PC-3 (cell line): ENCODE measurements around the gene BCL11B. TPM values are rescaled to one million over a fixed set of nuclear protein-coding genes. Genes with fewer than 3 reads are reported as not detected.

Experiments
- ATAC-seq: fragments of 200-7000 bp; cut with Tn5 transposase; 2 replicates; pipeline ENCODE4 v1.9.1; 2020; ENCODE audit warnings: mild to moderate bottlenecking, moderate library complexity
- BruUV-seq: library from RNA; stranded (reverse); fragments of 400-500 nt; replicated peaks from 2 replicates; lab custom pipeline; 2021; lab: Mats Ljungman, UMichigan
- CTCF ChIA-PET: fragments of 300-600 bp; sonication (Branson Sonifier 250); formaldehyde crosslinking; loops from one replicate; lab custom pipeline; 2022; ENCODE audit warnings: antibody characterized with exemption; lab: Charles Lee
- POLR2A ChIA-PET: fragments of 300-600 bp; sonication (Branson Sonifier 250); formaldehyde crosslinking; loops from one replicate; lab custom pipeline; 2022; ENCODE audit warnings: antibody characterized with exemption; ENCODE audit not compliant: unreplicated experiment; lab: Charles Lee
- DNase-seq: peaks from one replicate; pipeline ENCODE4 v3.0.0-alpha.2; 2015
- H2AFZ ChIP-seq: fragments of 300-600 bp; sonication (generic); 2 replicates; pipeline ENCODE4 v1.6.0; 2016; ENCODE audit warnings: antibody characterized with exemption, low read length
- H3F3A ChIP-seq: fragments of 300-600 bp; sonication (generic); one replicate; pipeline ENCODE4 v1.6.0; 2017; ENCODE audit warnings: antibody characterized with exemption, low read length, control low read depth, mild to moderate bottlenecking; ENCODE audit not compliant: unreplicated experiment
- H3K27ac ChIP-seq: fragments of 300-600 bp; sonication (generic); 2 replicates; pipeline ENCODE4 v1.5.1; 2016; ENCODE audit warnings: mild to moderate bottlenecking, low read length
- H3K27me3 ChIP-seq: fragments of 300-600 bp; sonication (generic); 2 replicates; pipeline ENCODE4 v1.6.1; 2016; ENCODE audit warnings: low read length, mixed read lengths
- H3K36me3 ChIP-seq: fragments of 300-600 bp; sonication (generic); 2 replicates; pipeline ENCODE4 v1.6.1; 2016; ENCODE audit warnings: low read depth, mixed run types, low read length, mixed read lengths
- H3K4me1 ChIP-seq: fragments of 300-600 bp; sonication (generic); 2 replicates; pipeline ENCODE4 v1.5.1; 2016; ENCODE audit warnings: low read length; ENCODE audit not compliant: insufficient read depth
- H3K4me2 ChIP-seq: fragments of 300-600 bp; sonication (generic); 2 replicates; pipeline ENCODE4 v1.6.0; 2016; ENCODE audit warnings: low read length
- H3K4me3 ChIP-seq: fragments of 300-600 bp; sonication (generic); 2 replicates; pipeline ENCODE4 v1.5.1; 2016; ENCODE audit warnings: mild to moderate bottlenecking, low read length, mixed read lengths
- H3K79me2 ChIP-seq: fragments of 300-600 bp; sonication (generic); 2 replicates; pipeline ENCODE4 v1.6.1; 2017; ENCODE audit warnings: low read length, mixed read lengths
- H3K9ac ChIP-seq: fragments of 300-600 bp; sonication (generic); 2 replicates; pipeline ENCODE4 v1.6.0; 2016; ENCODE audit warnings: mild to moderate bottlenecking, low read length
- H3K9me2 ChIP-seq: fragments of 300-600 bp; sonication (generic); replicated peaks from 2 replicates; pipeline ENCODE4 v1.6.1; 2016; ENCODE audit warnings: mixed run types, low read length, mixed read lengths
- H3K9me3 ChIP-seq: fragments of 300-600 bp; sonication (generic); 2 replicates; pipeline ENCODE4 v1.6.1; 2016; ENCODE audit warnings: low read length, mixed read lengths
- H4K20me1 ChIP-seq: fragments of 300-600 bp; sonication (generic); 2 replicates; pipeline ENCODE4 v1.6.1; 2016; ENCODE audit warnings: low read length, mixed read lengths
- EZH2 ChIP-seq: fragments of 300-600 bp; sonication (generic); IDR thresholded peaks from one replicate; pipeline ENCODE4 v1.6.1; 2017; ENCODE audit warnings: antibody characterized with exemption, mild to moderate bottlenecking, low read length; ENCODE audit not compliant: unreplicated experiment
- EZH2phosphoT487 ChIP-seq: fragments of 300-600 bp; sonication (generic); IDR thresholded peaks from 2 replicates; pipeline ENCODE4 v1.6.1; 2018; ENCODE audit warnings: mild to moderate bottlenecking, antibody characterized with exemption, low read length, borderline replicate concordance
- intact Hi-C: fragments of 100-400 bp; cut with micrococcal nuclease; formaldehyde crosslinking; loops from 2 replicates; pipeline ENCODE4 v1.9.0; 2023
- total RNA-seq: library from RNA; depleted of rRNA; stranded (reverse); fragments of >200 nt; gene quantifications from 2 replicates; pipeline ENCODE4 v1.2.3, GENCODE V29; 2014
- TF ChIP-seq, protein P1 (sequence below): fragments of 300-600 bp; sonication (generic); conservative IDR thresholded peaks from 2 replicates; pipeline ENCODE4 v1.5.1; 2017; ENCODE audit warnings: antibody characterized with exemption, low read depth, mild to moderate bottlenecking, low read length

The BCL11B gene
- total RNA-seq, 1 experiment from 2014 or later = 0.73 TPM

DNA sequence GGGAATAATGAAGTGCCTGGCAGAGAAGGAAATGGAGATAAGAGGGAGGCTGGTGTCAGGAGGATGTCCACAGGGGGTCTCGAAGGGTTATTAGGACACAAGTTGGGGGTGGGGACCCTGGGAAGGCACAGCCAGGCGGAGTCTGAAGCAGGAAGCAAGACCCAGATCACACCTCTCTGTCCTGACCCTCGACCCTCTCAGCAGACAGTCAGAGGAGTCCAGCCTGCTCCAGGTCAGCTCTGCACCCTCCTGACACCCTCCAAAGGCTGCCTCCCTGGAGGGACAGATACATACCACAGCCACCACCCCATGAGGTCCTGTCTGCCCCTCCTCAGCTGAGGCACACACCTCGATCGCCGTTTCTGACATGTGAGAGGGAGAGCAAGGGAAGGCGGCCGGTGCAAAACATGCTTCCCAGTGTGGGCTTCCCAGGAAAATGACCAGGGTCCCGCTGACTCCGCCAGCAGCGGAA lies 9.0 kb downstream of the BCL11B start:
- H3K4me3 ChIP-seq = no peak overlapping the region
- POLR2A ChIA-PET = no interaction called here
- no peak overlapping the region for H3K27ac ChIP-seq
- intact Hi-C loops = no loop called here
- DNase-seq (no peak), ATAC-seq (no peak)
- no peaks in the 10 kb centered on the region for H4K20me1 ChIP-seq
- CTCF ChIA-PET = no interaction called here
- H3K9ac ChIP-seq = no peak overlapping the region
- BruUV-seq = no TSS peak
- H3K27me3 ChIP-seq = peaks cover 92% of the 10 kb centered on the region
- H3K9me2 ChIP-seq = no peaks in the 10 kb centered on the region
- no peaks in the 10 kb centered on the region for H3K36me3 ChIP-seq
- no peaks in the 10 kb centered on the region for H3K4me1 ChIP-seq
- no peaks in the 10 kb centered on the region for H3F3A ChIP-seq
- H3K9me3 ChIP-seq = no peaks in the 10 kb centered on the region
- TF ChIP-seq, protein P1, sequence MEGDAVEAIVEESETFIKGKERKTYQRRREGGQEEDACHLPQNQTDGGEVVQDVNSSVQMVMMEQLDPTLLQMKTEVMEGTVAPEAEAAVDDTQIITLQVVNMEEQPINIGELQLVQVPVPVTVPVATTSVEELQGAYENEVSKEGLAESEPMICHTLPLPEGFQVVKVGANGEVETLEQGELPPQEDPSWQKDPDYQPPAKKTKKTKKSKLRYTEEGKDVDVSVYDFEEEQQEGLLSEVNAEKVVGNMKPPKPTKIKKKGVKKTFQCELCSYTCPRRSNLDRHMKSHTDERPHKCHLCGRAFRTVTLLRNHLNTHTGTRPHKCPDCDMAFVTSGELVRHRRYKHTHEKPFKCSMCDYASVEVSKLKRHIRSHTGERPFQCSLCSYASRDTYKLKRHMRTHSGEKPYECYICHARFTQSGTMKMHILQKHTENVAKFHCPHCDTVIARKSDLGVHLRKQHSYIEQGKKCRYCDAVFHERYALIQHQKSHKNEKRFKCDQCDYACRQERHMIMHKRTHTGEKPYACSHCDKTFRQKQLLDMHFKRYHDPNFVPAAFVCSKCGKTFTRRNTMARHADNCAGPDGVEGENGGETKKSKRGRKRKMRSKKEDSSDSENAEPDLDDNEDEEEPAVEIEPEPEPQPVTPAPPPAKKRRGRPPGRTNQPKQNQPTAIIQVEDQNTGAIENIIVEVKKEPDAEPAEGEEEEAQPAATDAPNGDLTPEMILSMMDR = no peak
- TF ChIP-seq EZH2 (no peak), EZH2phosphoT487 (no peak)
- H3K79me2 ChIP-seq = no peaks in the 10 kb centered on the region
- no peak overlapping the region for H2AFZ ChIP-seq
- H3K4me2 ChIP-seq = no peak overlapping the region

DNA sequence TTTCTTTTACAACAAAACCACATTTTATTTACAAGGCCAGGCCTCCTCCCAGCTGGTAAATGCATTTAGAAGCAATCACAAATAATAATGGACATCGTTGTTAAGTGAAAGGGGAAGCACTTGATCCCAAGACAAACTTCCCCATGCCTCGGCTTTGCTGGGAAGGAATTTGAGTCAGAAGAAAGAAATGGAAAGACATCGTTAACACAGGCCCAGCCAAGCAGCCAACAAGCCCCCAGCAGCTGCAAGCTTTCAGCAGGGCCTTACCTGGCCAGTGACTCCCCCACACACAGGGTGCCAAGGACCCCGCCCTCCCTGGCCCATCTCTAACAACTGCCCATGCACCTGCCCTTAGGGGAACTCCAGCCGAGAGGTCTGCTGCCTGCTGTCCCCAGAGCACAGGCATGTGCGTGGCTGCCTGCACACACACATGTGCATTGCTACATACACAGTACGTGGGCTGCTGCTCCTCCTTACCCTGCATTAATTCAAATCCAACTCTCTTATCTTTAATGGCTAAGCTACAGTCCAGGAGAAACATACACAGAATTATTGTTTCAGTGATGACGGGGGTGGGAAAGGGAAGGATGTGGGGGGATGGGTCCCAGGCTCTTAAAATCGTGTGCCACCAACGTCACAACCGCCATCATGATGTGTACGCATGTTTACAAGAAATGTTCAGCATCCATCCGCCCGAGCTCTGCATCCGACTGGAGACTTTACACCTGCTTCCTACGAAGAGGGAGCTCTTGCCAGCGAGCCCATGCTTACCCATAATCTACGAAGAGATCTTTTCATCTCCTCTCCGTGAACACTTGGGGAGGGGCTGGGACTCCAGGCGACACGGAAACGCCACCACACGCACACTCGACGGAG lies 9.8 kb downstream of the BCL11B start:
- peaks cover 93% of the 10 kb centered on the region for H3K27me3 ChIP-seq
- no peak overlapping the region for H3K4me2 ChIP-seq
- no peak for ATAC-seq
- no peaks in the 10 kb centered on the region for H3K79me2 ChIP-seq
- H3K9me2 ChIP-seq = no peaks in the 10 kb centered on the region
- no TSS peak for BruUV-seq
- no peak overlapping the region for H3K4me3 ChIP-seq
- ChIA-PET CTCF (no interaction called here), POLR2A (no interaction called here)
- TF ChIP-seq, protein P1 = no peak
- TF ChIP-seq EZH2phosphoT487 (no peak), EZH2 (no peak)
- H3K36me3 ChIP-seq = no peaks in the 10 kb centered on the region
- H3K27ac ChIP-seq = no peak overlapping the region
- no peak for DNase-seq
- no peaks in the 10 kb centered on the region for H3K4me1 ChIP-seq
- no peaks in the 10 kb centered on the region for H3K9me3 ChIP-seq
- H3K9ac ChIP-seq = no peak overlapping the region
- no peaks in the 10 kb centered on the region for H4K20me1 ChIP-seq
- H3F3A ChIP-seq = no peaks in the 10 kb centered on the region
- intact Hi-C loops = no loop called here
- no peak overlapping the region for H2AFZ ChIP-seq
